ENCODE data around the gene RSBN1.
"Not testable (repeated sequence)": the region's sequence is repeated elsewhere in the genome, so short reads cannot be mapped to it uniquely, and the experiment has no call there.

GRCh38 chr1:113718621-113719020, 93.7 kb downstream of the RSBN1 start:
- TF ChIP-seq CTCF (IDR thresholded peaks at IDR 0.05); ZFX (IDR thresholded peaks at IDR 0.05; ENCODE audit: borderline replicate concordance): not testable (repeated sequence)
